ENCODE measurements around the gene LINC00305. TPM values are rescaled to one million over a fixed set of nuclear protein-coding genes. Genes with fewer than 3 reads are reported as not detected.
A peak's percentile ranks its signal among the peaks of the same experiment; 100 is the strongest.

LINC00305 gene
- total and polyA plus RNA-seq, 10 of the 15 experiments (the other 5 are each of a cell fraction or from before 2014, with no cell fraction given), result 0.11 to 19.4 (median 0.26) TPM; not detected in 7

- no peak overlapping the region for H3K9ac ChIP-seq (ENCODE audit: control insufficient read depth, insufficient read depth, low read length)
- in situ Hi-C loops (cut with MboI), result no loop called here
- WGBS (ENCODE audit: insufficient coverage, insufficient replicate concordance, low lambda C conversion rate, missing lambda C conversion rate), result 13% methylated on average over 7 of the region's 7 CpGs
- ATAC-seq, result no peak
- no peaks in the 10 kb centered on the region for H4K20me1 ChIP-seq (ENCODE audit: control insufficient read depth, insufficient read depth)
- H3K27me3 ChIP-seq (replicated peaks in 1 of 2; ENCODE audit: control insufficient read depth in 2 of 2, insufficient read depth in 2 of 2, low read length in 1 of 2), result no peaks in the 10 kb centered on the region; a peak in 2 of 4 replicates
- no peaks in the 10 kb centered on the region for H3K79me2 ChIP-seq (ENCODE audit: control insufficient read depth, insufficient read depth, low read length)
- no peak for TF ChIP-seq RELB (IDR thresholded peaks at IDR 0.05; ENCODE audit: low read depth)
- TF ChIP-seq DPF2 (IDR thresholded peaks at IDR 0.05), result 0 out of 2 replicates have a peak, but pooled peaks have one; percentile 28
- ChIA-PET POLR2A (interaction anchor here (1.0 kb wide), 1 partner anchor 11 kb away, joined by 5 read pairs; no protein-coding TSS in a partner anchor), CTCF (interaction anchor here (1.2 to 3.3 kb wide), 5 partner anchors 10 to 299 kb away, joined by 3 to 16 read pairs (median 5); no protein-coding TSS in a partner anchor), SMC1A (ENCODE audit: uncharacterized antibody, unreplicated experiment) (interaction anchor here (0.9 to 3.2 kb wide), 12 partner anchors 9 to 299 kb away, joined by 3 to 14 read pairs (median 4); no protein-coding TSS in a partner anchor), RAD21 (ENCODE audit: unreplicated experiment) (interaction anchor here (1.0 to 1.5 kb wide), 4 partner anchors 9 to 298 kb away, joined by 3 to 5 read pairs (median 3); no protein-coding TSS in a partner anchor)
- BruUV-seq (replicated peaks), result no TSS peak
- H3K4me3 ChIP-seq, result no peak overlapping the region
- no peak overlapping the region for H2AFZ ChIP-seq (ENCODE audit: control insufficient read depth, low read depth, low read length)
- H3K4me1 ChIP-seq (ENCODE audit: control insufficient read depth, insufficient read depth, low read length), result no peaks in the 10 kb centered on the region
- no peak overlapping the region for H3K4me2 ChIP-seq (ENCODE audit: control insufficient read depth, insufficient read depth)
- intact Hi-C loops (cut with micrococcal nuclease; ENCODE audit: unreplicated experiment), result no loop called here
- DNase-seq (ENCODE audit: low read depth, low spot score), result no peak
- no peak overlapping the region for H3K27ac ChIP-seq (ENCODE audit: control insufficient read depth, insufficient read depth)
- no peak for FAIRE-seq
- H3K36me3 ChIP-seq (ENCODE audit: control insufficient read depth in 2 of 2, insufficient read depth in 2 of 2, low read length in 1 of 2), result no peaks in the 10 kb centered on the region
- no peaks in the 10 kb centered on the region for H3K9me3 ChIP-seq (replicated peaks; ENCODE audit: control insufficient read depth, insufficient read depth, low read length)
Measured at GRCh38 chr18:64110692-64111480, 38.0 kb downstream of the LINC00305 start.

- CTCF ChIA-PET, result interaction anchor here (0.8 to 1.0 kb wide), 2 partner anchors 226 to 305 kb away, joined by 3 to 6 read pairs; no protein-coding TSS in a partner anchor
- intact Hi-C loops (cut with micrococcal nuclease; ENCODE audit: unreplicated experiment) (no loop called here), in situ Hi-C loops (cut with MboI) (no loop called here)
- no peaks in the 10 kb centered on the region for H3K79me2 ChIP-seq (ENCODE audit: control insufficient read depth, insufficient read depth, low read length)
- no peak overlapping the region for H3K9ac ChIP-seq (ENCODE audit: control insufficient read depth, insufficient read depth, low read length)
- FAIRE-seq (no peak), ATAC-seq (no peak), DNase-seq (ENCODE audit: low read depth, low spot score) (no peak)
- no peak overlapping the region for H3K27ac ChIP-seq (ENCODE audit: control insufficient read depth, insufficient read depth)
- no peaks in the 10 kb centered on the region for H3K9me3 ChIP-seq (replicated peaks; ENCODE audit: control insufficient read depth, insufficient read depth, low read length)
- no peaks in the 10 kb centered on the region; the same call in 1 of the 2 replicates for H3K4me1 ChIP-seq (ENCODE audit: control insufficient read depth, insufficient read depth, low read length)
- POLR2A ChIA-PET, result interaction anchor here (0.6 kb wide), 1 partner anchor 88 kb away, joined by 3 read pairs; no protein-coding TSS in a partner anchor
- RAD21 ChIA-PET (ENCODE audit: unreplicated experiment), result interaction anchor here (1.2 to 1.8 kb wide), 2 partner anchors 70 to 306 kb away, joined by 3 to 10 read pairs; no protein-coding TSS in a partner anchor
- H4K20me1 ChIP-seq (ENCODE audit: control insufficient read depth, insufficient read depth), result no peaks in the 10 kb centered on the region
- H3K4me3 ChIP-seq, result no peak overlapping the region
- SMC1A ChIA-PET (ENCODE audit: uncharacterized antibody, unreplicated experiment), result interaction anchor here (1.1 kb wide), 1 partner anchor 227 kb away, joined by 3 read pairs; no protein-coding TSS in a partner anchor
- 61% methylated on average over 4 of the region's 4 CpGs for WGBS (ENCODE audit: insufficient coverage, insufficient replicate concordance, low lambda C conversion rate, missing lambda C conversion rate)
- BruUV-seq (replicated peaks), result no TSS peak
- H3K36me3 ChIP-seq (ENCODE audit: control insufficient read depth in 2 of 2, insufficient read depth in 2 of 2, low read length in 1 of 2), result no peaks in the 10 kb centered on the region
- H3K27me3 ChIP-seq (replicated peaks in 1 of 2; ENCODE audit: control insufficient read depth in 2 of 2, insufficient read depth in 2 of 2, low read length in 1 of 2), result no peaks in the 10 kb centered on the region; a peak in 1 of 4 replicates
- no peak overlapping the region for H2AFZ ChIP-seq (ENCODE audit: control insufficient read depth, low read depth, low read length)
- H3K4me2 ChIP-seq (ENCODE audit: control insufficient read depth, insufficient read depth), result no peak overlapping the region
- TF ChIP-seq FOS (IDR thresholded peaks at IDR 0.05; ENCODE audit: borderline replicate concordance, extremely low read depth, insufficient read length) (no peak), NKRF (conservative IDR thresholded peaks at IDR 0.05) (no peak), ASH2L (IDR thresholded peaks at IDR 0.05; ENCODE audit: borderline replicate concordance, low read depth) (no peak), SMC3 (IDR thresholded peaks at IDR 0.05; ENCODE audit: borderline replicate concordance, low read length) (peak; percentile 2; the same call in 1 of the 2 replicates), RAD21 (IDR thresholded peaks at IDR 0.05; ENCODE audit: insufficient read depth, low read depth, low read length) (0 out of 2 replicates have a peak, but pooled peaks have one; percentile 11), SMAD1 (IDR thresholded peaks at IDR 0.05; ENCODE audit: low read depth, partially characterized antibody) (no peak), MXI1 (IDR thresholded peaks at IDR 0.05; ENCODE audit: low read depth, low read length) (no peak), SMARCA5 (IDR thresholded peaks at IDR 0.05) (no peak), GABPA (IDR thresholded peaks at IDR 0.05; ENCODE audit: low read depth) (no peak)
Measured at GRCh38 chr18:64103986-64104385, 44.9 kb downstream of the LINC00305 start.

Data from GM12878 (cell line).